ENCODE measurements around the gene RPAP2. TPM values are rescaled to one million over a fixed set of nuclear protein-coding genes. Genes with fewer than 3 reads are reported as not detected.
"Not testable (repeated sequence)": the region's sequence is repeated elsewhere in the genome, so short reads cannot be mapped to it uniquely, and the experiment has no call there.

RPAP2 gene
- total RNA-seq: 10 to 100 TPM; 23.4 to 26.5 TPM
- 15.5 TPM for polyA plus RNA-seq (2013, experiment 1 of 2)
- 24.2 TPM for polyA plus RNA-seq (2013, experiment 2 of 2)
- 28.4 to 98.2 (median 50.9) reads per million in 172 experiments for total RNA-seq

- Mint-ChIP-seq H3K4me3 (peak within 1 kb of the TSS; percentile 100), H3K36me3 (ENCODE audit: low read depth) (peaks cover 47% of the 10 kb centered on the region), H3K27me3 (no peaks in the 10 kb centered on the region), H3K4me1 (ENCODE audit: low read depth) (peaks cover 54% of the 10 kb centered on the region), H3K9me3 (no peaks in the 10 kb centered on the region), H3K27ac (peak within 1 kb of the TSS; percentile 96)
- TF ChIP-seq, protein P1, sequence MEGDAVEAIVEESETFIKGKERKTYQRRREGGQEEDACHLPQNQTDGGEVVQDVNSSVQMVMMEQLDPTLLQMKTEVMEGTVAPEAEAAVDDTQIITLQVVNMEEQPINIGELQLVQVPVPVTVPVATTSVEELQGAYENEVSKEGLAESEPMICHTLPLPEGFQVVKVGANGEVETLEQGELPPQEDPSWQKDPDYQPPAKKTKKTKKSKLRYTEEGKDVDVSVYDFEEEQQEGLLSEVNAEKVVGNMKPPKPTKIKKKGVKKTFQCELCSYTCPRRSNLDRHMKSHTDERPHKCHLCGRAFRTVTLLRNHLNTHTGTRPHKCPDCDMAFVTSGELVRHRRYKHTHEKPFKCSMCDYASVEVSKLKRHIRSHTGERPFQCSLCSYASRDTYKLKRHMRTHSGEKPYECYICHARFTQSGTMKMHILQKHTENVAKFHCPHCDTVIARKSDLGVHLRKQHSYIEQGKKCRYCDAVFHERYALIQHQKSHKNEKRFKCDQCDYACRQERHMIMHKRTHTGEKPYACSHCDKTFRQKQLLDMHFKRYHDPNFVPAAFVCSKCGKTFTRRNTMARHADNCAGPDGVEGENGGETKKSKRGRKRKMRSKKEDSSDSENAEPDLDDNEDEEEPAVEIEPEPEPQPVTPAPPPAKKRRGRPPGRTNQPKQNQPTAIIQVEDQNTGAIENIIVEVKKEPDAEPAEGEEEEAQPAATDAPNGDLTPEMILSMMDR (IDR thresholded peaks at IDR 0.05): no peak
- Histone ChIP-seq H3K4me3 (ENCODE audit: low read length) (peak within 1 kb of the TSS; percentile 98), H3K27ac (ENCODE audit: low read depth in 1 of 2, low read length in 2 of 2) (peak within 1 kb of the TSS; percentile 86 to 93), H3K27me3 (ENCODE audit: control insufficient read depth in 1 of 2, insufficient read depth in 2 of 2, low read length in 2 of 2) (no peaks in the 10 kb centered on the region), H3K4me1 (ENCODE audit: insufficient read depth, low read length) (peaks cover 12% of the 10 kb centered on the region), H3K9me3 (ENCODE audit: control insufficient read depth in 1 of 2, insufficient read depth in 1 of 2, low read length in 2 of 2) (no peaks in the 10 kb centered on the region), H3K36me3 (ENCODE audit: insufficient read depth, low read length) (peaks cover 19% of the 10 kb centered on the region)
- intact Hi-C loops (cut with DNase I, micrococcal nuclease): loop anchor here (2.0 to 10.0 kb wide), 6 partner anchors 18 to 792 kb away; partner anchors contain the start of genes BTBD8 (in 1 of the 2) and RPL5 (in 1 of the 2)
- CTCF ChIA-PET: interaction anchor here (0.8 to 4.0 kb wide), 4 partner anchors 11 to 298 kb away, joined by 3 to 16 read pairs (median 4); no protein-coding TSS in a partner anchor
- DNase-seq: peak; percentile 40 to 89 (median 60)
- POLR2A ChIA-PET: interaction anchor here (0.6 to 2.3 kb wide), 8 partner anchors 17 to 1470 kb away, joined by 3 to 11 read pairs (median 4); partner anchors contain the start of gene RPL5
- peak; percentile 96 for ATAC-seq (ENCODE audit: poor library complexity)
These were observed at the start of gene RPAP2, which contains the start of gene GLMN for GRCh38 chr1:92298573-92299476. TSS of gene RPAP2 (plus strand) at chr1:92299059. CDS start at chr1:92299074, 15 bp downstream. TSS of gene GLMN (minus strand) at chr1:92298987. CDS start at chr1:92297999, 988 bp downstream.

DNA sequence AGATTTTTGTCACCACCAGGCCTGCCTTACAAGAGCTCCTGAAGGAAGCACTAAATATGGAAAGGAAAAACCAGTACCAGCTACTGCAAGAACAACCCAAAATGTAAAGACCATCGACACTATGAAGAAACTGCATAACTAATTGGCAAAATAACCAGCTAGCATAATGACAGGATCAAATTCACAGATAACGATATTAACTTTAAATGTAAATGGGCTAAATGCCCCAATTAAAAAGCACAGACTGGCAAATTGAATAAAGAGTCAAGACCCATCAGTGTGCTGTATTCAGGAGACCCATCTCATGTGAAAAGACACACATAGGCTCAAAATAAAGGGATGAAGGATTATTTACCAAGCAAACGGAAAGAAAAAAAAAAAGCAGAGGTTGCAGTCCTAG lies 44.1 kb upstream of the RPAP2 start:
- H3K27me3 Mint-ChIP-seq; H3K4me1 Mint-ChIP-seq (ENCODE audit: low read depth); intact Hi-C loops (cut with DNase I, micrococcal nuclease); H3K4me1 ChIP-seq (ENCODE audit: insufficient read depth, low read length); POLR2A ChIA-PET; ATAC-seq (ENCODE audit: poor library complexity); CTCF ChIA-PET; H3K27ac ChIP-seq (ENCODE audit: low read depth in 1 of 2, low read length in 2 of 2); H3K27ac Mint-ChIP-seq; H3K4me3 Mint-ChIP-seq; H3K9me3 ChIP-seq (ENCODE audit: control insufficient read depth in 1 of 2, insufficient read depth in 1 of 2, low read length in 2 of 2); H3K27me3 ChIP-seq (ENCODE audit: control insufficient read depth in 1 of 2, insufficient read depth in 2 of 2, low read length in 2 of 2); H3K4me3 ChIP-seq (ENCODE audit: low read length); DNase-seq: not testable (repeated sequence)
- peaks cover 53% of the 10 kb centered on the region for H3K36me3 ChIP-seq (ENCODE audit: insufficient read depth, low read length)
- peaks cover 10% of the 10 kb centered on the region for H3K9me3 Mint-ChIP-seq
- peaks cover 90% of the 10 kb centered on the region for H3K36me3 Mint-ChIP-seq (ENCODE audit: low read depth)

- no peaks in the 10 kb centered on the region for H3K27me3 Mint-ChIP-seq
- peaks cover 10% of the 10 kb centered on the region for H3K9me3 Mint-ChIP-seq
- peaks cover 99% of the 10 kb centered on the region for H3K36me3 Mint-ChIP-seq (ENCODE audit: low read depth)
- ChIA-PET POLR2A (no interaction called here), CTCF (no interaction called here)
- H3K27me3 ChIP-seq (ENCODE audit: control insufficient read depth in 1 of 2, insufficient read depth in 2 of 2, low read length in 2 of 2): no peaks in the 10 kb centered on the region
- ATAC-seq (ENCODE audit: poor library complexity): no peak
- H3K4me1 ChIP-seq (ENCODE audit: insufficient read depth, low read length): no peaks in the 10 kb centered on the region
- TF ChIP-seq, protein P1 (IDR thresholded peaks at IDR 0.05): no peak
- no peak overlapping the region for H3K4me3 ChIP-seq (ENCODE audit: low read length)
- no peak for DNase-seq
- H3K4me1 Mint-ChIP-seq (ENCODE audit: low read depth): no peaks in the 10 kb centered on the region
- no peak overlapping the region for H3K27ac Mint-ChIP-seq
- peaks cover 0 to 9% of the 10 kb centered on the region in 2 experiments for H3K9me3 ChIP-seq (ENCODE audit: control insufficient read depth in 1 of 2, insufficient read depth in 1 of 2, low read length in 2 of 2)
- peaks cover 57% of the 10 kb centered on the region for H3K36me3 ChIP-seq (ENCODE audit: insufficient read depth, low read length)
- H3K27ac ChIP-seq (ENCODE audit: low read depth in 1 of 2, low read length in 2 of 2): no peak overlapping the region
- H3K4me3 Mint-ChIP-seq: no peak overlapping the region
- intact Hi-C loops (cut with DNase I, micrococcal nuclease): no loop called here
These were observed 39.5 kb upstream of the RPAP2 start for GRCh38 chr1:92259350-92259749.
